ENCODE measurements around the gene RIMBP2. TPM values are rescaled to one million over a fixed set of nuclear protein-coding genes. Genes with fewer than 3 reads are reported as not detected.

RIMBP2 gene
- total RNA-seq, 1 donor from 2014 or later = 0.99 TPM

- Histone ChIP-seq H4K20me1 (ENCODE audit: low read depth) (no peaks in the 10 kb centered on the region), H3K4me2 (no peak overlapping the region), H2AFZ (replicated peaks) (no peak overlapping the region), H3K27me3 (no peaks in the 10 kb centered on the region), H3F3A (ENCODE audit: low read depth) (no peaks in the 10 kb centered on the region), H3K36me3 (no peaks in the 10 kb centered on the region), H3K79me2 (ENCODE audit: low read depth) (no peaks in the 10 kb centered on the region), H3K4me1 (peaks cover 14% of the 10 kb centered on the region), H3K4me3 (no peak overlapping the region), H3K9me3 (ENCODE audit: low read depth) (no peaks in the 10 kb centered on the region), H3K9ac (no peak overlapping the region), H3K27ac (no peak overlapping the region)
- Mint-ChIP-seq H3K27ac (no peak overlapping the region), H3K4me3 (no peak overlapping the region), H3K27me3 (ENCODE audit: insufficient read depth, low read depth) (peaks cover 3% of the 10 kb centered on the region), H3K9me3 (peaks cover 5% of the 10 kb centered on the region), H3K36me3 (peaks cover 5% of the 10 kb centered on the region), H3K4me1 (peaks cover 4% of the 10 kb centered on the region)
- TF ChIP-seq EZH2 (IDR thresholded peaks at IDR 0.05) (no peak), EZH2phosphoT487 (IDR thresholded peaks at IDR 0.05) (no peak)
- TF ChIP-seq, protein P1, sequence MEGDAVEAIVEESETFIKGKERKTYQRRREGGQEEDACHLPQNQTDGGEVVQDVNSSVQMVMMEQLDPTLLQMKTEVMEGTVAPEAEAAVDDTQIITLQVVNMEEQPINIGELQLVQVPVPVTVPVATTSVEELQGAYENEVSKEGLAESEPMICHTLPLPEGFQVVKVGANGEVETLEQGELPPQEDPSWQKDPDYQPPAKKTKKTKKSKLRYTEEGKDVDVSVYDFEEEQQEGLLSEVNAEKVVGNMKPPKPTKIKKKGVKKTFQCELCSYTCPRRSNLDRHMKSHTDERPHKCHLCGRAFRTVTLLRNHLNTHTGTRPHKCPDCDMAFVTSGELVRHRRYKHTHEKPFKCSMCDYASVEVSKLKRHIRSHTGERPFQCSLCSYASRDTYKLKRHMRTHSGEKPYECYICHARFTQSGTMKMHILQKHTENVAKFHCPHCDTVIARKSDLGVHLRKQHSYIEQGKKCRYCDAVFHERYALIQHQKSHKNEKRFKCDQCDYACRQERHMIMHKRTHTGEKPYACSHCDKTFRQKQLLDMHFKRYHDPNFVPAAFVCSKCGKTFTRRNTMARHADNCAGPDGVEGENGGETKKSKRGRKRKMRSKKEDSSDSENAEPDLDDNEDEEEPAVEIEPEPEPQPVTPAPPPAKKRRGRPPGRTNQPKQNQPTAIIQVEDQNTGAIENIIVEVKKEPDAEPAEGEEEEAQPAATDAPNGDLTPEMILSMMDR (IDR thresholded peaks at IDR 0.05) = no peak
- no peak for DNase-seq (ENCODE audit: low spot score)
These were observed 88.9 kb downstream of the RIMBP2 start for GRCh38 chr12:130627175-130627574.

GRCh38 chr12:130626601-130627000 lies 89.5 kb downstream of the RIMBP2 start:
- Histone ChIP-seq H3K4me1 (peaks cover 10% of the 10 kb centered on the region), H3K9me3 (ENCODE audit: low read depth) (no peaks in the 10 kb centered on the region), H3K27ac (no peak overlapping the region), H3F3A (ENCODE audit: low read depth) (no peaks in the 10 kb centered on the region), H2AFZ (replicated peaks) (no peak overlapping the region), H4K20me1 (ENCODE audit: low read depth) (no peaks in the 10 kb centered on the region), H3K79me2 (ENCODE audit: low read depth) (no peaks in the 10 kb centered on the region), H3K4me3 (no peak overlapping the region), H3K4me2 (no peak overlapping the region), H3K36me3 (no peaks in the 10 kb centered on the region), H3K9ac (no peak overlapping the region), H3K27me3 (no peaks in the 10 kb centered on the region)
- Mint-ChIP-seq H3K36me3 (peaks cover 8% of the 10 kb centered on the region), H3K4me1 (no peaks in the 10 kb centered on the region), H3K27me3 (ENCODE audit: insufficient read depth, low read depth) (no peaks in the 10 kb centered on the region), H3K9me3 (peaks cover 7% of the 10 kb centered on the region), H3K27ac (no peak overlapping the region), H3K4me3 (no peak overlapping the region)
- TF ChIP-seq EZH2 (IDR thresholded peaks at IDR 0.05) (no peak), EZH2phosphoT487 (IDR thresholded peaks at IDR 0.05) (no peak)
- TF ChIP-seq, protein P1 (IDR thresholded peaks at IDR 0.05) = no peak
- DNase-seq (ENCODE audit: low spot score) = no peak

DNA sequence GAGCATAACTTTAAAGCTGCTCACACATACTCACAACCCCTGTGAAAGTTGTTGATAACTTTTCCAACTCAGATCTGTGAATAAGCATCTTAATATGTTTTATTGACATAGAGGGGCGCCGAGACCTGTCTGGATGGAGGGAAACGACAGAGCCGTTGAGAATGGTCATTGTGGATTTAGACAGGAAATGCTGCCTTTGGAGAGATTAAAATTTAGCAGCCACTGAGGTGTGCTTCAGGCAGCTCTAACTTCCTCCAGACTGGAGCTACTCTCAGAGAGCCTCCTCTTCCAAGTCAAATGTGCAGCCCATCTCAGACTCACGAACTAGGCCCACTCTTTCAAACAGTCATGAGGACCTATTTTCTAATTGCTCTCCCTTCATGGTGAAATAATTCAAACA lies 90.9 kb downstream of the RIMBP2 start:
- Histone ChIP-seq H3K79me2 (ENCODE audit: low read depth) (no peaks in the 10 kb centered on the region), H3K36me3 (no peaks in the 10 kb centered on the region), H3K4me3 (no peak overlapping the region), H3K9me3 (ENCODE audit: low read depth) (no peaks in the 10 kb centered on the region), H3F3A (ENCODE audit: low read depth) (no peaks in the 10 kb centered on the region), H2AFZ (replicated peaks) (no peak overlapping the region), H3K4me1 (no peaks in the 10 kb centered on the region), H4K20me1 (ENCODE audit: low read depth) (no peaks in the 10 kb centered on the region), H3K27ac (no peak overlapping the region), H3K4me2 (no peak overlapping the region), H3K27me3 (no peaks in the 10 kb centered on the region), H3K9ac (no peak overlapping the region)
- peaks cover 1% of the 10 kb centered on the region for H3K27me3 Mint-ChIP-seq (ENCODE audit: insufficient read depth, low read depth)
- DNase-seq (ENCODE audit: low spot score) = no peak
- H3K27ac Mint-ChIP-seq = no peak overlapping the region
- TF ChIP-seq, protein P1 (IDR thresholded peaks at IDR 0.05) = no peak
- TF ChIP-seq EZH2phosphoT487 (IDR thresholded peaks at IDR 0.05) = no peak
- no peak for TF ChIP-seq EZH2 (IDR thresholded peaks at IDR 0.05)
- H3K4me3 Mint-ChIP-seq = no peak overlapping the region
- peaks cover 11% of the 10 kb centered on the region for H3K9me3 Mint-ChIP-seq
- H3K4me1 Mint-ChIP-seq = peaks cover 2% of the 10 kb centered on the region
- peaks cover 10% of the 10 kb centered on the region for H3K36me3 Mint-ChIP-seq
